H1 (cell line): ENCODE measurements around the gene EVPL. TPM values are rescaled to one million over a fixed set of nuclear protein-coding genes. Genes with fewer than 3 reads are reported as not detected.

Experiments used
- CTCF ChIA-PET: fragments of 300-600 bp; sonication (Branson Sonifier 250); formaldehyde crosslinking; loops from one replicate; lab custom pipeline; 2021; ENCODE audit not compliant: partially characterized antibody; lab: Charles Lee
- POLR2A ChIA-PET: fragments of 300-600 bp; sonication (Branson Sonifier 250); formaldehyde crosslinking; loops from one replicate; lab custom pipeline; 2021; ENCODE audit warnings: inconsistent platforms; ENCODE audit not compliant: partially characterized antibody; lab: Charles Lee
- DNase-seq, 2 experiments: peaks; one replicate each; pipeline versions ENCODE4 v3.0.0 to v3.0.0-alpha.2; 2010 to 2022; ENCODE audit warnings: low spot score in 2 of 2, low read depth in 1 of 2, mixed read lengths in 1 of 2
- FAIRE-seq: peaks from 2 replicates; lab custom pipeline; 2011; peaks lifted over from hg19 to GRCh38; lab: Jason Lieb, UNC
- H2AFZ ChIP-seq: 2 replicates; pipeline ENCODE4 v1.8.1; 2012; ENCODE audit warnings: low read length, inconsistent platforms
- H2AK5ac ChIP-seq: 2 replicates; pipeline ENCODE4 v1.6.1; 2013; ENCODE audit warnings: low read depth, low read length
- H2BK120ac ChIP-seq: replicated peaks from 2 replicates; pipeline ENCODE3; 2013; ENCODE audit warnings: low read depth, low read length, inconsistent platforms
- H2BK12ac ChIP-seq: 2 replicates; pipeline ENCODE4 v1.6.1; 2013; ENCODE audit warnings: low read depth, low read length
- H2BK15ac ChIP-seq: 2 replicates; pipeline ENCODE4 v1.6.1; 2013; ENCODE audit warnings: low read length
- H2BK20ac ChIP-seq: 2 replicates; pipeline ENCODE4 v1.6.1; 2013; ENCODE audit warnings: low read length
- H2BK5ac ChIP-seq: 2 replicates; pipeline ENCODE4 v1.6.1; 2013; ENCODE audit warnings: low read depth, low read length
- H3K14ac ChIP-seq: 2 replicates; pipeline ENCODE4 v1.6.1; 2013; ENCODE audit warnings: inconsistent platforms; ENCODE audit not compliant: insufficient read length
- H3K18ac ChIP-seq: 2 replicates; pipeline ENCODE4 v1.6.1; 2013; ENCODE audit warnings: low read length; ENCODE audit errors: extremely low read depth
- H3K23ac ChIP-seq: 2 replicates; pipeline ENCODE4 v1.6.1; 2013; ENCODE audit warnings: inconsistent platforms; ENCODE audit not compliant: insufficient read length
- H3K23me2 ChIP-seq: 2 replicates; pipeline ENCODE4 v1.6.1; 2013; ENCODE audit warnings: low read depth, low read length
- H3K27ac ChIP-seq: 2 replicates; pipeline ENCODE4 v1.6.1; 2011; ENCODE audit warnings: low read depth, low read length, inconsistent platforms
- H3K27me3 ChIP-seq, 4 experiments: replicated peaks in 1 of 4; 1 replicate in 1 of 4; 2 replicates in 3 of 4; pipeline versions ENCODE4 v1.6.1 to v1.8.1; 2011 to 2013; ENCODE audit warnings: low read length in 3 of 4, mild to moderate bottlenecking in 3 of 4, inconsistent platforms in 2 of 4, mixed read lengths in 2 of 4, moderate library complexity in 1 of 4; ENCODE audit not compliant: control insufficient read depth in 3 of 4, insufficient read depth in 3 of 4; ENCODE audit errors: extremely low read depth in 1 of 4
- H3K36me3 ChIP-seq, 4 experiments: 2 replicates each; pipeline versions ENCODE4 v1.6.1 to v1.8.1; 2011 to 2013; ENCODE audit warnings: mild to moderate bottlenecking in 4 of 4, low read length in 3 of 4, moderate library complexity in 2 of 4, control low read depth in 1 of 4, inconsistent platforms in 1 of 4; ENCODE audit not compliant: insufficient read depth in 4 of 4, control insufficient read depth in 2 of 4
- H3K4ac ChIP-seq: replicated peaks from 2 replicates; pipeline ENCODE3; 2013; ENCODE audit warnings: low read length, low read depth, mixed read lengths, inconsistent platforms; ENCODE audit not compliant: insufficient read length
- H3K4me1 ChIP-seq, 4 experiments: replicated peaks in 1 of 4; 1 replicate in 1 of 4; 2 replicates in 3 of 4; pipeline versions ENCODE4 v1.6.1 to v1.8.1; 2011 to 2013; ENCODE audit warnings: low read length in 3 of 4, inconsistent platforms in 2 of 4, mixed read lengths in 1 of 4; ENCODE audit not compliant: insufficient read depth in 4 of 4, control insufficient read depth in 3 of 4
- H3K4me2 ChIP-seq, 2 experiments: 2 replicates each; pipeline versions ENCODE4 v1.6.1 to v1.8.1; 2011 to 2013; ENCODE audit warnings: low read depth in 2 of 2, low read length in 2 of 2, control low read depth in 1 of 2, inconsistent platforms in 1 of 2, mild to moderate bottlenecking in 1 of 2; ENCODE audit not compliant: insufficient read depth in 1 of 2
- H3K4me3 ChIP-seq, 4 experiments: fragments of 200-600, 300-600 bp in 1 of 4; sonication (generic), shearing (Covaris generic), sonication (Bioruptor Twin) in 1 of 4; 2 replicates each; pipeline versions ENCODE4 v1.5.1 to v1.8.1; 2011 to 2016; ENCODE audit warnings: low read length in 4 of 4, low read depth in 3 of 4, control low read depth in 2 of 4, inconsistent platforms in 2 of 4, mild to moderate bottlenecking in 2 of 4, mixed read lengths in 1 of 4, moderate library complexity in 1 of 4; ENCODE audit not compliant: insufficient read depth in 2 of 4; ENCODE audit errors: extremely low read depth in 1 of 4
- H3K56ac ChIP-seq: replicated peaks from 2 replicates; pipeline ENCODE3; 2013; ENCODE audit warnings: low read depth, mild to moderate bottlenecking, mixed read lengths, low read length, inconsistent platforms; ENCODE audit not compliant: insufficient read length
- H3K79me1 ChIP-seq: 2 replicates; pipeline ENCODE4 v1.6.1; 2013; ENCODE audit warnings: low read depth, low read length, control low read depth
- H3K79me2 ChIP-seq, 2 experiments: 2 replicates each; pipeline versions ENCODE4 v1.6.1 to v1.8.1; 2012 to 2013; ENCODE audit warnings: low read length in 2 of 2, mild to moderate bottlenecking in 2 of 2, inconsistent platforms in 1 of 2; ENCODE audit not compliant: insufficient read depth in 2 of 2, control insufficient read depth in 1 of 2
- H3K9ac ChIP-seq, 4 experiments: replicated peaks in 1 of 4; 1 replicate in 1 of 4; 2 replicates in 3 of 4; pipeline versions ENCODE4 v1.6.1 to v1.8.1; 2011 to 2013; ENCODE audit warnings: low read depth in 3 of 4, low read length in 3 of 4, control low read depth in 2 of 4, mild to moderate bottlenecking in 2 of 4, moderate library complexity in 2 of 4, inconsistent platforms in 1 of 4; ENCODE audit errors: extremely low read depth in 1 of 4
- H3K9me3 ChIP-seq, 2 experiments: 2 replicates each; pipeline versions ENCODE4 v1.6.1 to v1.8.1; 2012 to 2013; ENCODE audit warnings: mild to moderate bottlenecking in 2 of 2, moderate library complexity in 2 of 2, control low read depth in 1 of 2, inconsistent platforms in 1 of 2, low read depth in 1 of 2, low read length in 1 of 2, mixed read lengths in 1 of 2; ENCODE audit not compliant: insufficient read depth in 2 of 2
- H4K20me1 ChIP-seq, 2 experiments: replicated peaks in 1 of 2; 2 replicates each; pipeline versions ENCODE3 to v1.8.1; 2011 to 2013; ENCODE audit warnings: inconsistent platforms in 2 of 2, low read length in 2 of 2, mild to moderate bottlenecking in 1 of 2; ENCODE audit not compliant: insufficient read depth in 2 of 2, control insufficient read depth in 1 of 2
- H4K5ac ChIP-seq: 2 replicates; pipeline ENCODE4 v1.6.1; 2013; ENCODE audit warnings: low read length, low read depth, mixed read lengths, inconsistent platforms; ENCODE audit not compliant: insufficient read length
- H4K8ac ChIP-seq: 2 replicates; pipeline ENCODE4 v1.8.0; 2013; ENCODE audit warnings: mild to moderate bottlenecking, moderate library complexity, low read length, inconsistent platforms; ENCODE audit not compliant: insufficient read depth; ENCODE audit errors: extremely low read depth
- H4K91ac ChIP-seq: replicated peaks from 2 replicates; pipeline ENCODE3; 2013; ENCODE audit warnings: low read length, mixed read lengths, inconsistent platforms; ENCODE audit not compliant: insufficient read length
- BACH1 ChIP-seq: IDR thresholded peaks from 2 replicates; pipeline ENCODE4 v1.6.1; 2012; ENCODE audit warnings: low read length, improper control_type of control experiment
- NRF1 ChIP-seq: IDR thresholded peaks from 2 replicates; pipeline ENCODE4 v1.6.1; 2011; ENCODE audit warnings: mild to moderate bottlenecking, low read depth, low read length, improper control_type of control experiment
- PHF8 ChIP-seq: fragments of 200-600 bp; sonication (generic); conservative IDR thresholded peaks from 2 replicates; pipeline ENCODE4 v1.7.1; 2012; ENCODE audit warnings: low read depth, mild to moderate bottlenecking, inconsistent platforms, low read length, moderate library complexity
- WGBS, 2 experiments: shearing (Covaris generic) in 1 of 2; methylation state at CpG; one replicate each; pipeline versions ENCODE4 v1.1.6 to v1.1.7; 2013 to 2015; ENCODE audit warnings: low lambda C conversion rate in 2 of 2, mixed read lengths in 2 of 2, inconsistent platforms in 1 of 2, low coverage in 1 of 2, missing lambda C conversion rate in 1 of 2; ENCODE audit not compliant: insufficient replicate concordance in 2 of 2, insufficient coverage in 1 of 2, insufficient read length in 1 of 2; ENCODE audit errors: extremely low coverage in 1 of 2, missing lambda C conversion rate in 1 of 2; 5-methylcytosine and 5-hydroxymethylcytosine counted together
- polyA plus RNA-seq, 7 experiments: library from polyadenylated mRNA; depleted of rRNA in 3 of 7; stranded (reverse) in 5 of 7; unstranded in 2 of 7; fragments of >200 nt in 5 of 7; fragments of 200-250 nt in 2 of 7; gene quantifications; 1 replicate in 5 of 7; 2 replicates in 1 of 7; 4 replicates in 1 of 7; pipeline versions ENCODE4 v1.2.1 to v1.2.3, GENCODE V29; 2011 to 2013; ENCODE audit warnings: missing spikeins in 2 of 7, mixed read lengths in 2 of 7
- total RNA-seq: library from RNA; stranded (reverse); fragmentation: NEBNext Ultra II Directional; extraction: Animal tissue kit (Norgen Biotek cat#: 25700); gene quantifications from 2 replicates; pipeline ENCODE4 v1.2.1, GENCODE V29; 2021

Gene EVPL
- total and polyA plus RNA-seq, 2 of the 8 experiments (the other 6 are each of a cell fraction or from before 2014, with no cell fraction given), result 0.20 to 0.99 TPM

- H3K4me3 ChIP-seq, result no peak overlapping the region
- no peak overlapping the region for H3K9ac ChIP-seq
- no peak overlapping the region for H2BK12ac ChIP-seq
- no peak overlapping the region for H4K5ac ChIP-seq
- no peak overlapping the region for H4K8ac ChIP-seq
- no peak overlapping the region for H2AFZ ChIP-seq
- DNase-seq (no peak), FAIRE-seq (no peak)
- no peak overlapping the region for H2BK15ac ChIP-seq
- H3K18ac ChIP-seq, result no peak overlapping the region
- ChIA-PET CTCF (interaction anchor here (0.7 to 32.0 kb wide), 17 partner anchors 5 to 294 kb away, joined by 3 to 885 read pairs (median 4); partner anchors contain the start of genes CDK3, EVPL, MRPL38 and TRIM65), POLR2A (interaction anchor here (1.0 to 1.5 kb wide), 5 partner anchors 9 to 111 kb away, joined by 4 to 5 read pairs (median 4); partner anchors contain the start of gene TRIM65)
- no peak overlapping the region for H3K4me2 ChIP-seq
- no peak overlapping the region for H3K27ac ChIP-seq
- no peak overlapping the region for H3K56ac ChIP-seq
- H4K20me1 ChIP-seq, result no peaks in the 10 kb centered on the region
- no peak overlapping the region for H3K14ac ChIP-seq
- WGBS, 2 experiments, result 94% methylated on average over 38 of the region's 39 CpGs; no CpG with 5 or more reads in 1 of the 2 experiments
- H2BK5ac ChIP-seq, result no peak overlapping the region
- H3K23ac ChIP-seq, result no peak overlapping the region
- H2BK120ac ChIP-seq, result no peak overlapping the region
- no peaks in the 10 kb centered on the region; a peak in 1 of 8 replicates for H3K36me3 ChIP-seq
- H3K23me2 ChIP-seq, result no peaks in the 10 kb centered on the region
- no peak overlapping the region for H4K91ac ChIP-seq
- no peak overlapping the region for H2AK5ac ChIP-seq
- H3K79me1 ChIP-seq, result no peaks in the 10 kb centered on the region
- H3K4me1 ChIP-seq, result no peaks in the 10 kb centered on the region
- no peaks in the 10 kb centered on the region for H3K27me3 ChIP-seq
- no peak overlapping the region for H3K4ac ChIP-seq
- no peaks in the 10 kb centered on the region; a peak in 1 of 4 replicates for H3K9me3 ChIP-seq
- no peaks in the 10 kb centered on the region for H3K79me2 ChIP-seq
- H2BK20ac ChIP-seq, result no peak overlapping the region
- TF ChIP-seq PHF8 (no peak), NRF1 (no peak), BACH1 (no peak)
Measured at GRCh38 chr17:76007131-76007849, 19.8 kb downstream of the EVPL start.
